GM12891 (cell line): ENCODE data around the gene ZSWIM4.

ENCODE experiments used
- POLR2A ChIP-seq: IDR thresholded peaks from 2 replicates; pipeline ENCODE4 v1.6.1; 2011; ENCODE audit warnings: low read depth, low read length, control low read depth
- TAF1 ChIP-seq: IDR thresholded peaks from 2 replicates; pipeline ENCODE4 v1.6.1; 2011; ENCODE audit warnings: low read depth, low read length, control low read depth

GRCh38 chr19:13872695-13873389 lies 77.6 kb downstream of the ZSWIM4 start:
- no peak for TF ChIP-seq POLR2A
- TF ChIP-seq TAF1: no peak
